ENCODE measurements around the gene PIP5K1C. TPM values are rescaled to one million over a fixed set of nuclear protein-coding genes. Genes with fewer than 3 reads are reported as not detected.
"Not testable (repeated sequence)": the region's sequence is repeated elsewhere in the genome, so short reads cannot be mapped to it uniquely, and the experiment has no call there.

PIP5K1C gene
- total RNA-seq, 3 donors from 2014 or later (not counting 1 experiment from before 2014, with no cell fraction given) = 35.0 to 49.2 (median 36.8) TPM

DNA sequence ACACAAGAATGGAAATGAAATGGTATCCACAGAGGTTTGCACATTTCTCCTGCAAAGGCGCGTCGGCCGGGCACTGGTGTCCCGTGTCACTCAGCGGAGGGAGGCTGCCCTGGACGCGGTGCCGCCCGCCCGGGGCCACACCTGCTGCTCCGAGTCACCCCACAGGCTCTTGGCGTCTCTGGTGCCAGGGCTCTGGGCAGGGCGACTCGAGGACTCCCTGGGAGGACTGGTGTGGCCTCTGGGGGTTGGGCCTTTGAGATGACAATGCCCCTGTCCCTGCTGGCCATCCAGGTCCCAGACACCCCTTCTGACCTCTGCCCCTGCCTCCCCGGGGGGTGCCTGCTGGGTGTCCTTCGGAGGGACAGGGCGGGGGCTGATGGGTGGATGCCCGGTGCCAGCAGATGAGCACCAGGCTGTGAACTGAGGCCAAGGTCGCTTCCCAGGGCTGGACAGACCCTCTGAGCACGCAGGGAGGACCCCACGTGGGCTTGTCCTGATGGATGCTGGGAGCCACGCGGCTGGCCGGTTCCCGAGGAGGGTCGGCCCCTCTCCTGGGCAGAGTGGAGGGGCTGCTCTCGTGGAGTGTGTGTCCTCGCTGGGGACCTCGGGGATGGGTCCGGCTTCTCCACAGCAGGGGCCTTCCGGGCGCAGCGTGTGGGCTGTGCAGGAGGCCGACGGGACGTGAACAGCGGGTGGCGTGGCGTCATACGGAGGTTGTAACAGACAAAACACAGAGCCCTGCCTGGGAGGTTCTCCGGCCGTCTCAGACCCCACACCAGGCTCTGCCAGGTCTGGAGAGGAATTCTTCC is 69.0 kb downstream of the PIP5K1C start:
- Mint-ChIP-seq H3K27me3 (ENCODE audit: low read depth in 2 of 2) (no peaks in the 10 kb centered on the region), H3K36me3 (no peaks in the 10 kb centered on the region)

DNA sequence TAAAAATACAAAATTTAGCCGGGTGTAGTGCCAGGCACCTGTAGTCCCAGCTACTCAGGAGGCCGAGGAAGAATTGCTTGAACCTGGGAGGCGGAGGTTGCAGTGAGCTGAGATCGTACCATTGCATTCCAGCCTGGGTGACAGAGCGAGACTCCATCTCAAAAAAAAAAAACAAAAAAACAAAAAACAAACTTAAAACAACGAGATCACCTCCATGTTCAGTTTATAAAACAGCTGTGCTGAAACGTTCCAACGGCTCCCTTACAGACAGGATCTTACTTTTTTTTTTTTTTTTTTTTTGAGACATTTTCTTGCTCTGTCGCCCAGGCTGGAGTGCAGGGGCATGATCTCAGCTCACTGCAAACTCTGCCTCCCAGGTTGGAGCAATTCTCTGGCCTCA is 71.5 kb downstream of the PIP5K1C start:
- WGBS (ENCODE audit: insufficient coverage) = 89% methylated on average over 9 of the region's 9 CpGs
- H3K27me3 Mint-ChIP-seq (ENCODE audit: low read depth in 2 of 2); H3K36me3 Mint-ChIP-seq; H3K27me3 ChIP-seq (ENCODE audit: control insufficient read depth, insufficient read depth, low read length); intact Hi-C loops (cut with micrococcal nuclease); H3K9me3 ChIP-seq (ENCODE audit: control insufficient read depth, insufficient read depth, low read length); H3K4me3 Mint-ChIP-seq; H3K9me3 Mint-ChIP-seq; DNase-seq; H3K27ac Mint-ChIP-seq; H3K27ac ChIP-seq (ENCODE audit: low read length); ATAC-seq; H3K36me3 ChIP-seq (ENCODE audit: control insufficient read depth, insufficient read depth, low read length); H3K4me3 ChIP-seq (ENCODE audit: low read length): not testable (repeated sequence)
- peaks cover 27% of the 10 kb centered on the region for H3K4me1 ChIP-seq (ENCODE audit: control insufficient read depth, insufficient read depth, low read length)
- H3K4me1 Mint-ChIP-seq = peaks cover 17 to 24% of the 10 kb centered on the region in 2 donors

More for the DNA sequence above, 69.0 kb downstream of the PIP5K1C start:
- Mint-ChIP-seq H3K27ac (no peak overlapping the region), H3K9me3 (no peaks in the 10 kb centered on the region), H3K4me1 (peaks cover 10 to 16% of the 10 kb centered on the region in 2 donors), H3K4me3 (no peak overlapping the region)
- Histone ChIP-seq H3K4me3 (ENCODE audit: low read length) (no peak overlapping the region), H3K27me3 (ENCODE audit: control insufficient read depth, insufficient read depth, low read length) (no peaks in the 10 kb centered on the region), H3K27ac (ENCODE audit: low read length) (no peak overlapping the region), H3K9me3 (ENCODE audit: control insufficient read depth, insufficient read depth, low read length) (no peaks in the 10 kb centered on the region), H3K4me1 (ENCODE audit: control insufficient read depth, insufficient read depth, low read length) (peaks cover 8% of the 10 kb centered on the region), H3K36me3 (ENCODE audit: control insufficient read depth, insufficient read depth, low read length) (peaks cover 5% of the 10 kb centered on the region)
- intact Hi-C loops (cut with micrococcal nuclease) = no loop called here
- no peak for DNase-seq
- TF ChIP-seq, protein P1, sequence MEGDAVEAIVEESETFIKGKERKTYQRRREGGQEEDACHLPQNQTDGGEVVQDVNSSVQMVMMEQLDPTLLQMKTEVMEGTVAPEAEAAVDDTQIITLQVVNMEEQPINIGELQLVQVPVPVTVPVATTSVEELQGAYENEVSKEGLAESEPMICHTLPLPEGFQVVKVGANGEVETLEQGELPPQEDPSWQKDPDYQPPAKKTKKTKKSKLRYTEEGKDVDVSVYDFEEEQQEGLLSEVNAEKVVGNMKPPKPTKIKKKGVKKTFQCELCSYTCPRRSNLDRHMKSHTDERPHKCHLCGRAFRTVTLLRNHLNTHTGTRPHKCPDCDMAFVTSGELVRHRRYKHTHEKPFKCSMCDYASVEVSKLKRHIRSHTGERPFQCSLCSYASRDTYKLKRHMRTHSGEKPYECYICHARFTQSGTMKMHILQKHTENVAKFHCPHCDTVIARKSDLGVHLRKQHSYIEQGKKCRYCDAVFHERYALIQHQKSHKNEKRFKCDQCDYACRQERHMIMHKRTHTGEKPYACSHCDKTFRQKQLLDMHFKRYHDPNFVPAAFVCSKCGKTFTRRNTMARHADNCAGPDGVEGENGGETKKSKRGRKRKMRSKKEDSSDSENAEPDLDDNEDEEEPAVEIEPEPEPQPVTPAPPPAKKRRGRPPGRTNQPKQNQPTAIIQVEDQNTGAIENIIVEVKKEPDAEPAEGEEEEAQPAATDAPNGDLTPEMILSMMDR (IDR thresholded peaks at IDR 0.05) = no peak
- ATAC-seq = no peak
- 94% methylated on average over 43 of the region's 43 CpGs for WGBS (ENCODE audit: insufficient coverage)

DNA sequence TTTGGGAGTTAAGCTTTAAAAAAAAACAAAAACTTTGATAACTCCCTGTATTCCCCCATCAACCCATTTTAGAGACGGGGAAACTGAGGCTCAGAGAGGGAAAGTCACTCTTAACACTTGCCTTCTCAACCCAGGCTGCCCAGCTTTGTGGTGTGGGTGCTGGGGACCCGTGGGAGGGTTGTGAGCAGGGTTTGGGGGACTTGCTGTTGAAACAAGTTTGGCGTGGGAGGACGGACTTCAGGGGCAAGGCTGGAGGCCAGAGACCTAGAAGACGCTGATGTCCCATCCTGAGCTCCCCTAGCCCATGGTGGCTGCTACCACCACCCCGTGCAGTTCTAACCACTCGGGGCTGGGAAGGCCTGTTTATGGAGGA is 72.9 kb downstream of the PIP5K1C start:
- H3K4me3 ChIP-seq (ENCODE audit: low read length) = peak overlapping the region; percentile 72

More for the DNA sequence above, 72.9 kb downstream of the PIP5K1C start:
- peak overlapping the region; percentile 94 for H3K27ac ChIP-seq (ENCODE audit: low read length)
- WGBS (ENCODE audit: insufficient coverage) = 59% methylated on average over 6 of the region's 7 CpGs
- Mint-ChIP-seq H3K27me3 (ENCODE audit: low read depth in 2 of 2) (no peaks in the 10 kb centered on the region), H3K9me3 (no peaks in the 10 kb centered on the region), H3K36me3 (no peaks in the 10 kb centered on the region), H3K4me3 (no peak overlapping the region), H3K4me1 (peaks cover 17 to 29% of the 10 kb centered on the region in 2 donors), H3K27ac (peak overlapping the region; percentile 96 to 99)
- H3K36me3 ChIP-seq (ENCODE audit: control insufficient read depth, insufficient read depth, low read length) = peaks cover 10% of the 10 kb centered on the region
- H3K9me3 ChIP-seq (ENCODE audit: control insufficient read depth, insufficient read depth, low read length) = no peaks in the 10 kb centered on the region
- DNase-seq (no peak), ATAC-seq (no peak)
- H3K4me1 ChIP-seq (ENCODE audit: control insufficient read depth, insufficient read depth, low read length) = peaks cover 27% of the 10 kb centered on the region
- TF ChIP-seq, protein P1 (IDR thresholded peaks at IDR 0.05) = no peak
- H3K27me3 ChIP-seq (ENCODE audit: control insufficient read depth, insufficient read depth, low read length) = no peaks in the 10 kb centered on the region
- intact Hi-C loops (cut with micrococcal nuclease) = loop anchor here (2.0 kb wide), 1 partner anchor 55 kb away; the partner anchor contains the start of gene HMG20B
